ENCODE data around the gene CDH23. TPM values are rescaled to one million over a fixed set of nuclear protein-coding genes. Genes with fewer than 3 reads are reported as not detected.

The CDH23 gene
- polyA plus RNA-seq, 1 donor (not counting 4 experiments of a cell fraction or from before 2014, with no cell fraction given): 0.01 TPM

DNA sequence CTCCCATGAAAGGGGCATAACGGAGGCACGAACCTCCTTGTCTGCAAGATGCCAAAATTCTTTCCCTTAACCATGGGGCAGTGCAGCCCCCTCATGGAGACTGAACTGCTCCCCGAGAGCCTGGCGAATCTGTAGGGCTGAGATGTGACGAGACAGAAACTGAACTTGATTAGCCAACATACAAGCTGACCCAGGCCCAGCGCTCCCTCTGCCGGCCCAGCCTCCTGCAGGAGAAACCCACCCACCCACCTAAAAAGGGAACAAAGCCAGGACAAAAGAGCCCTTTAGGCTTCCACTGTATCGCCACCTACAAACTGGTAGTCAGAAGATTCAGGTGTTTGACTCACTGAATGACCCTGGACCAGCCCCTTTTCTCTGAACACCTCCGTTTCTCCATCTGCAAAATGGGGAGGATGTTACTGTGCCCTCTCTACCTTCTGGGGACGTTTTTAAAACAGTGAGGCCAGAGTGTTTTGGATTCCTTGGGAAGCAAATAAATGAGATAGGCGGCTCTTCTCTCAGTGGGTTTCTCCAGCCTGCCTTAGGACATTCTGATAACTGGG is 264.4 kb downstream of the CDH23 start:
- H3K36me3 ChIP-seq (ENCODE audit: control insufficient read depth in 2 of 2, extremely low read depth in 1 of 2, insufficient read depth in 2 of 2, low read length in 2 of 2): no peaks in the 10 kb centered on the region
- no peak for FAIRE-seq
- TF ChIP-seq, protein P1, sequence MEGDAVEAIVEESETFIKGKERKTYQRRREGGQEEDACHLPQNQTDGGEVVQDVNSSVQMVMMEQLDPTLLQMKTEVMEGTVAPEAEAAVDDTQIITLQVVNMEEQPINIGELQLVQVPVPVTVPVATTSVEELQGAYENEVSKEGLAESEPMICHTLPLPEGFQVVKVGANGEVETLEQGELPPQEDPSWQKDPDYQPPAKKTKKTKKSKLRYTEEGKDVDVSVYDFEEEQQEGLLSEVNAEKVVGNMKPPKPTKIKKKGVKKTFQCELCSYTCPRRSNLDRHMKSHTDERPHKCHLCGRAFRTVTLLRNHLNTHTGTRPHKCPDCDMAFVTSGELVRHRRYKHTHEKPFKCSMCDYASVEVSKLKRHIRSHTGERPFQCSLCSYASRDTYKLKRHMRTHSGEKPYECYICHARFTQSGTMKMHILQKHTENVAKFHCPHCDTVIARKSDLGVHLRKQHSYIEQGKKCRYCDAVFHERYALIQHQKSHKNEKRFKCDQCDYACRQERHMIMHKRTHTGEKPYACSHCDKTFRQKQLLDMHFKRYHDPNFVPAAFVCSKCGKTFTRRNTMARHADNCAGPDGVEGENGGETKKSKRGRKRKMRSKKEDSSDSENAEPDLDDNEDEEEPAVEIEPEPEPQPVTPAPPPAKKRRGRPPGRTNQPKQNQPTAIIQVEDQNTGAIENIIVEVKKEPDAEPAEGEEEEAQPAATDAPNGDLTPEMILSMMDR (optimal IDR thresholded peaks at IDR 0.05 in 1 of 3, IDR thresholded peaks at IDR 0.05 in 1 of 3, conservative IDR thresholded peaks at IDR 0.05 in 1 of 3; ENCODE audit: extremely low read depth in 1 of 3, insufficient read depth in 2 of 3, low read length in 3 of 3): no peak
- TF ChIP-seq EZH2 (IDR thresholded peaks at IDR 0.05; ENCODE audit: low read length): no peak
- H3K4me1 ChIP-seq (ENCODE audit: control insufficient read depth, extremely low read depth, insufficient read depth, low read length): no peaks in the 10 kb centered on the region
- no peaks in the 10 kb centered on the region for H3K9me3 ChIP-seq (ENCODE audit: control insufficient read depth, low read depth, low read length)
- H3K79me2 ChIP-seq (ENCODE audit: control insufficient read depth, insufficient read depth, low read length): no peaks in the 10 kb centered on the region
- H3K9me1 ChIP-seq (ENCODE audit: control insufficient read depth, extremely low read depth, insufficient read depth, low read length): no peaks in the 10 kb centered on the region
- no peak overlapping the region for H3K9ac ChIP-seq (ENCODE audit: control insufficient read depth, extremely low read depth, insufficient read depth, low read length)
- H3K27me3 ChIP-seq (ENCODE audit: control insufficient read depth, extremely low read depth, insufficient read depth, low read length): peaks cover 3% of the 10 kb centered on the region
- H2AFZ ChIP-seq (ENCODE audit: control insufficient read depth, low read length): no peak overlapping the region
- no peak for DNase-seq (ENCODE audit: low read depth, low spot score)
- H4K20me1 ChIP-seq (ENCODE audit: control insufficient read depth, extremely low read depth, insufficient read depth, low read length): no peaks in the 10 kb centered on the region
- dilution Hi-C loops (cut with MboI; ENCODE audit: extremely low pct_ligation_motif_present, low sequenced_read_pairs): no loop called here
- no peak overlapping the region for H3K27ac ChIP-seq (ENCODE audit: control insufficient read depth, insufficient read depth, low read length)
- H3K4me3 ChIP-seq (ENCODE audit: control insufficient read depth in 2 of 3, extremely low read depth in 1 of 3, insufficient read depth in 2 of 3, low read depth in 1 of 3, low read length in 3 of 3): no peak overlapping the region
- no peak overlapping the region for H3K4me2 ChIP-seq (ENCODE audit: control insufficient read depth, extremely low read depth, insufficient read depth, low read depth, low read length)

DNA sequence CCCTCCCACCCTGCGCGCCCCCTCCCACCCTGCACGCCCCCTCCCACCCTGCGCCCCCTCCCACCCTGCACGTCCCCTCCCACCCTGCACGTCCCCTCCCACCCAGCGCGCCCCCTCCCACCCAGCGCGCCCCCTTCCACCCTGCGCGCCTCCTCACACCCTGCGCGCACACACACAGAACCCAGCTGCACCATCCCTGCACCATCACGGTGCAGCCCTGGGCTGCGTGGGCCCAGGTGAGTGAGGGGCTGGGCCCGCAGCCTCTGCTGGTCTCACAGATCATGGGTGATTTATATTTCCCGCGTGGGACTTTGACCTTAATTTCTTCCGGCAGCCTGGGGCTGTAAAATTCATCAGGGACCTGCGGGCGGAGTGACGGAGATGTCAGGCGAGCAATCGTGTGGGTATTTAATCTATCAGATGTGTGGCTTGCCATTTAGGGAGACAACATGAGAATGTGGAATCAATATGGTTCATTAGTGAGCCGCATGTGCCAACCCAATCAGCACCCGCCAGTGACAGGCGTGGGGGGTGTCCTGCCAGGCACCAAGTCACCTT is 265.1 kb downstream of the CDH23 start:
- no peak overlapping the region for H2AFZ ChIP-seq (ENCODE audit: control insufficient read depth, low read length)
- no peaks in the 10 kb centered on the region for H3K79me2 ChIP-seq (ENCODE audit: control insufficient read depth, insufficient read depth, low read length)
- H3K4me3 ChIP-seq (ENCODE audit: control insufficient read depth in 2 of 3, extremely low read depth in 1 of 3, insufficient read depth in 2 of 3, low read depth in 1 of 3, low read length in 3 of 3): no peak overlapping the region
- H3K4me2 ChIP-seq (ENCODE audit: control insufficient read depth, extremely low read depth, insufficient read depth, low read depth, low read length): no peak overlapping the region
- no peak for TF ChIP-seq EZH2 (IDR thresholded peaks at IDR 0.05; ENCODE audit: low read length)
- TF ChIP-seq, protein P1 (optimal IDR thresholded peaks at IDR 0.05 in 1 of 3, IDR thresholded peaks at IDR 0.05 in 1 of 3, conservative IDR thresholded peaks at IDR 0.05 in 1 of 3; ENCODE audit: extremely low read depth in 1 of 3, insufficient read depth in 2 of 3, low read length in 3 of 3): no peak
- H3K27ac ChIP-seq (ENCODE audit: control insufficient read depth, insufficient read depth, low read length): no peak overlapping the region
- H3K9me1 ChIP-seq (ENCODE audit: control insufficient read depth, extremely low read depth, insufficient read depth, low read length): no peaks in the 10 kb centered on the region
- no peaks in the 10 kb centered on the region for H3K4me1 ChIP-seq (ENCODE audit: control insufficient read depth, extremely low read depth, insufficient read depth, low read length)
- H3K27me3 ChIP-seq (ENCODE audit: control insufficient read depth, extremely low read depth, insufficient read depth, low read length): peaks cover 6% of the 10 kb centered on the region
- no peak for FAIRE-seq
- DNase-seq (ENCODE audit: low read depth, low spot score): no peak
- no peak overlapping the region for H3K9ac ChIP-seq (ENCODE audit: control insufficient read depth, extremely low read depth, insufficient read depth, low read length)
- H3K36me3 ChIP-seq (ENCODE audit: control insufficient read depth in 2 of 2, extremely low read depth in 1 of 2, insufficient read depth in 2 of 2, low read length in 2 of 2): no peaks in the 10 kb centered on the region
- dilution Hi-C loops (cut with MboI; ENCODE audit: extremely low pct_ligation_motif_present, low sequenced_read_pairs): no loop called here
- H3K9me3 ChIP-seq (ENCODE audit: control insufficient read depth, low read depth, low read length): no peaks in the 10 kb centered on the region
- H4K20me1 ChIP-seq (ENCODE audit: control insufficient read depth, extremely low read depth, insufficient read depth, low read length): no peaks in the 10 kb centered on the region
